Astrocyte of the cerebellum (primary cell): ENCODE data around the gene HK3.

Experiments used
- DNase-seq: peaks from one replicate; pipeline ENCODE4 v3.0.0-alpha.2; 2011; ENCODE audit warnings: low read depth
- H3K4me3 ChIP-seq: 2 replicates; pipeline ENCODE4 v1.5.1; 2011; ENCODE audit warnings: mild to moderate bottlenecking, low read depth, low read length, moderate library complexity
- CTCF ChIP-seq: IDR thresholded peaks from 2 replicates; pipeline ENCODE4 v1.5.1; 2012; ENCODE audit warnings: low read length, low read depth, moderate library complexity, mild to moderate bottlenecking; ENCODE audit errors: missing control alignments
- in situ Hi-C: cut with HindIII; loops from 2 replicates; pipeline ENCODE4 v1.10.0; 2017; ENCODE audit warnings: low sequenced_read_pairs

HK3 gene

GRCh38 chr5:176864755-176865154, 34.4 kb downstream of the HK3 start:
- TF ChIP-seq CTCF = no peak
- no peak for DNase-seq
- in situ Hi-C loops = no loop called here
- H3K4me3 ChIP-seq = no peak overlapping the region

GRCh38 chr5:176863765-176864098, 35.4 kb downstream of the HK3 start:
- DNase-seq = no peak
- no peak overlapping the region for H3K4me3 ChIP-seq
- in situ Hi-C loops = no loop called here
- no peak for TF ChIP-seq CTCF

GRCh38 chr5:176863041-176863764, 35.9 kb downstream of the HK3 start:
- DNase-seq = no peak
- H3K4me3 ChIP-seq = no peak overlapping the region
- in situ Hi-C loops = no loop called here
- no peak for TF ChIP-seq CTCF

GRCh38 chr5:176862330-176862995, 36.7 kb downstream of the HK3 start:
- in situ Hi-C loops = no loop called here
- H3K4me3 ChIP-seq = no peak overlapping the region
- no peak for TF ChIP-seq CTCF
- DNase-seq = no peak

- DNase-seq = no peak
- no peak for TF ChIP-seq CTCF
- no peak overlapping the region for H3K4me3 ChIP-seq
- in situ Hi-C loops = no loop called here
Observed at GRCh38 chr5:176861276-176861675, 37.9 kb downstream of the HK3 start.

- DNase-seq = no peak
- no peak for TF ChIP-seq CTCF
- H3K4me3 ChIP-seq = no peak overlapping the region
- in situ Hi-C loops = no loop called here
Observed at GRCh38 chr5:176860381-176860780, 38.8 kb downstream of the HK3 start.

GRCh38 chr5:176859916-176860315, 39.2 kb downstream of the HK3 start:
- DNase-seq = no peak
- no peak for TF ChIP-seq CTCF
- no peak overlapping the region for H3K4me3 ChIP-seq
- in situ Hi-C loops = no loop called here
